H9 (cell line): ENCODE measurements around the gene KIAA0513. TPM values are rescaled to one million over a fixed set of nuclear protein-coding genes. Genes with fewer than 3 reads are reported as not detected.

Source experiments
- DNase-seq: peaks from one replicate; pipeline ENCODE4 v3.0.0-alpha.2; 2017
- H2AFZ ChIP-seq: one replicate; pipeline ENCODE4 v1.6.1; 2013; ENCODE audit warnings: mild to moderate bottlenecking, low read length, control low read depth, moderate library complexity
- H2AK5ac ChIP-seq: 2 replicates; pipeline ENCODE4 v1.6.1; 2013; ENCODE audit warnings: low read length, control low read depth, mixed read lengths; ENCODE audit not compliant: insufficient read length
- H2BK120ac ChIP-seq: one replicate; pipeline ENCODE4 v1.6.1; 2013; ENCODE audit warnings: low read depth, mild to moderate bottlenecking, low read length, control low read depth, inconsistent platforms; ENCODE audit not compliant: poor library complexity, severe bottlenecking
- H2BK12ac ChIP-seq: 2 replicates; pipeline ENCODE4 v1.6.1; 2013; ENCODE audit warnings: low read length, control low read depth, mixed read lengths, low read depth; ENCODE audit not compliant: insufficient read length
- H2BK15ac ChIP-seq: 2 replicates; pipeline ENCODE4 v1.6.1; 2013; ENCODE audit warnings: low read depth, low read length, control low read depth
- H2BK20ac ChIP-seq: one replicate; pipeline ENCODE4 v1.6.1; 2013; ENCODE audit warnings: low read depth, mild to moderate bottlenecking, low read length, control low read depth, inconsistent platforms; ENCODE audit not compliant: poor library complexity, severe bottlenecking
- H2BK5ac ChIP-seq: 2 replicates; pipeline ENCODE4 v1.6.1; 2013; ENCODE audit warnings: low read length, control low read depth, mixed read lengths; ENCODE audit not compliant: insufficient read length
- H3K14ac ChIP-seq: 2 replicates; pipeline ENCODE4 v1.6.1; 2013; ENCODE audit warnings: low read length, control low read depth; ENCODE audit not compliant: insufficient read depth
- H3K18ac ChIP-seq: 2 replicates; pipeline ENCODE4 v1.6.1; 2013; ENCODE audit warnings: low read depth, mild to moderate bottlenecking, mixed read lengths, low read length, control low read depth; ENCODE audit not compliant: insufficient read length
- H3K23ac ChIP-seq: 2 replicates; pipeline ENCODE4 v1.6.1; 2013; ENCODE audit warnings: low read length, control low read depth, mixed read lengths, low read depth; ENCODE audit not compliant: insufficient read length
- H3K23me2 ChIP-seq: 2 replicates; pipeline ENCODE4 v1.6.1; 2013; ENCODE audit warnings: low read depth, mild to moderate bottlenecking, mixed read lengths, low read length, control low read depth; ENCODE audit not compliant: insufficient read length, poor library complexity, severe bottlenecking
- H3K27ac ChIP-seq: 2 replicates; pipeline ENCODE4 v1.5.1; 2013; ENCODE audit warnings: low read length, control low read depth, mixed read lengths, low read depth; ENCODE audit not compliant: insufficient read length
- H3K27me3 ChIP-seq: 2 replicates; pipeline ENCODE4 v1.6.1; 2013; ENCODE audit warnings: low read length, control low read depth, inconsistent platforms; ENCODE audit not compliant: insufficient read depth
- H3K4ac ChIP-seq: 2 replicates; pipeline ENCODE4 v1.6.1; 2013; ENCODE audit warnings: low read depth, mild to moderate bottlenecking, control low read depth, inconsistent platforms, low read length, moderate library complexity
- H3K4me1 ChIP-seq: 2 replicates; pipeline ENCODE4 v1.6.1; 2013; ENCODE audit warnings: low read length, control low read depth, inconsistent platforms; ENCODE audit not compliant: insufficient read depth
- H3K4me2 ChIP-seq: 2 replicates; pipeline ENCODE4 v1.6.1; 2013; ENCODE audit warnings: low read length, control low read depth, mixed read lengths; ENCODE audit not compliant: insufficient read length, insufficient read depth
- H3K56ac ChIP-seq: 2 replicates; pipeline ENCODE4 v1.6.1; 2013; ENCODE audit warnings: low read depth, mild to moderate bottlenecking, mixed read lengths, low read length, control low read depth; ENCODE audit not compliant: insufficient read length
- H3K79me1 ChIP-seq: 2 replicates; pipeline ENCODE4 v1.6.1; 2013; ENCODE audit warnings: low read depth, mild to moderate bottlenecking, moderate library complexity, low read length, control low read depth, inconsistent platforms; ENCODE audit not compliant: insufficient read depth, poor library complexity, severe bottlenecking
- H3K79me2 ChIP-seq: 2 replicates; pipeline ENCODE4 v1.6.1; 2013; ENCODE audit warnings: low read length, control low read depth, inconsistent platforms; ENCODE audit not compliant: insufficient read depth
- H3K9ac ChIP-seq: 2 replicates; pipeline ENCODE4 v1.6.1; 2013; ENCODE audit warnings: low read length, control low read depth, mixed read lengths; ENCODE audit not compliant: insufficient read length; ENCODE audit errors: extremely low read depth
- H3K9me3 ChIP-seq: one replicate; pipeline ENCODE4 v1.6.1; 2013; ENCODE audit warnings: low read depth, low read length, inconsistent platforms; ENCODE audit not compliant: control insufficient read depth
- H3T11ph ChIP-seq: one replicate; pipeline ENCODE4 v1.6.1; 2013; ENCODE audit warnings: mild to moderate bottlenecking, low read length, control low read depth, inconsistent platforms
- H4K20me1 ChIP-seq: one replicate; pipeline ENCODE4 v1.6.1; 2013; ENCODE audit not compliant: control insufficient read depth, insufficient read length, insufficient read depth
- H4K5ac ChIP-seq: 2 replicates; pipeline ENCODE4 v1.6.1; 2013; ENCODE audit warnings: low read depth, mild to moderate bottlenecking, mixed read lengths, low read length, control low read depth; ENCODE audit not compliant: insufficient read length
- H4K8ac ChIP-seq: replicated peaks from 2 replicates; pipeline ENCODE4 v1.6.1; 2013; ENCODE audit warnings: low read length, control low read depth, mixed read lengths, low read depth; ENCODE audit not compliant: insufficient read length
- H4K91ac ChIP-seq: 2 replicates; pipeline ENCODE4 v1.6.1; 2013; ENCODE audit warnings: low read depth, mild to moderate bottlenecking, moderate library complexity, mixed read lengths, low read length, control low read depth; ENCODE audit not compliant: insufficient read length
- H3K27ac Mint-ChIP-seq, 3 experiments: 2 replicates in 2 of 3; 3 replicates in 1 of 3; pipeline ENCODE4 v1.8.0; 2020 to 2021; ENCODE audit warnings: mixed read lengths in 3 of 3, mild to moderate bottlenecking in 1 of 3, moderate library complexity in 1 of 3
- H3K27me3 Mint-ChIP-seq: 2 replicates; pipeline ENCODE4 v1.8.0; 2021; ENCODE audit warnings: low read depth, mild to moderate bottlenecking, moderate library complexity, mixed read lengths
- H3K36me3 Mint-ChIP-seq, 3 experiments: 2 replicates in 2 of 3; 3 replicates in 1 of 3; pipeline ENCODE4 v1.8.0; 2020 to 2021; ENCODE audit warnings: low read depth in 3 of 3, mixed read lengths in 3 of 3; ENCODE audit not compliant: insufficient read depth in 1 of 3
- H3K4me1 Mint-ChIP-seq, 2 experiments: 2 replicates each; pipeline ENCODE4 v1.8.0; 2020; ENCODE audit warnings: mixed read lengths in 2 of 2
- H3K4me3 Mint-ChIP-seq, 2 experiments: 2 replicates in 1 of 2; 3 replicates in 1 of 2; pipeline ENCODE4 v1.8.0; 2020 to 2021; ENCODE audit warnings: mild to moderate bottlenecking in 2 of 2, mixed read lengths in 2 of 2, moderate library complexity in 1 of 2
- H3K9me3 Mint-ChIP-seq, 2 experiments: 2 replicates in 1 of 2; 3 replicates in 1 of 2; pipeline ENCODE4 v1.8.0; 2020; ENCODE audit warnings: mild to moderate bottlenecking in 2 of 2, mixed read lengths in 2 of 2, moderate library complexity in 1 of 2
- CTCF ChIP-seq: fragments of 200-600 bp; sonication (generic); conservative IDR thresholded peaks from 3 replicates; pipeline ENCODE4 v1.8.0; 2021; ENCODE audit warnings: antibody characterized with exemption, mild to moderate bottlenecking
- WGBS: extraction: QIAGEN DNeasy Blood & Tissue Kit; methylation state at CpG from one replicate; pipeline ENCODE4 v1.1.7; 2013; ENCODE audit warnings: missing lambda C conversion rate, low lambda C conversion rate, mixed read lengths; ENCODE audit not compliant: insufficient read length; ENCODE audit errors: extremely low coverage; 5-methylcytosine and 5-hydroxymethylcytosine counted together
- total RNA-seq: library from RNA; stranded (reverse); gene quantifications from 2 replicates; pipeline ENCODE4 v1.2.1, GENCODE V29; 2021

The KIAA0513 gene
- total RNA-seq, 1 experiment from 2014 or later = 4.7 TPM

GRCh38 chr16:84990782-84991181, 36.8 kb upstream of the KIAA0513 start:
- Histone ChIP-seq H3K4ac (no peak overlapping the region), H3K27me3 (no peaks in the 10 kb centered on the region), H4K8ac (no peak overlapping the region), H3K23me2 (no peaks in the 10 kb centered on the region), H4K20me1 (no peaks in the 10 kb centered on the region), H2AFZ (no peak overlapping the region), H3K56ac (no peak overlapping the region), H3K23ac (no peak overlapping the region), H4K5ac (no peak overlapping the region), H3K79me1 (peaks cover 4% of the 10 kb centered on the region), H3T11ph (no peak overlapping the region), H4K91ac (no peak overlapping the region), H3K9ac (no peak overlapping the region), H3K9me3 (no peaks in the 10 kb centered on the region), H3K4me1 (no peaks in the 10 kb centered on the region), H2BK120ac (no peak overlapping the region), H2BK12ac (no peak overlapping the region), H3K18ac (no peak overlapping the region), H2AK5ac (no peak overlapping the region), H3K4me2 (no peak overlapping the region), H2BK20ac (no peak overlapping the region), H3K79me2 (no peaks in the 10 kb centered on the region; the same call in 1 of the 2 replicates), H3K27ac (no peak overlapping the region), H2BK5ac (no peak overlapping the region), H2BK15ac (no peak overlapping the region), H3K14ac (no peak overlapping the region)
- no peak overlapping the region for H3K27ac Mint-ChIP-seq
- no peaks in the 10 kb centered on the region; the same call in 1 of the 2 replicates for H3K27me3 Mint-ChIP-seq
- H3K36me3 Mint-ChIP-seq = peaks cover 42 to 76% (median 72%) of the 10 kb centered on the region in 3 experiments; a peak in 6 of 7 replicates
- peaks cover 2 to 13% of the 10 kb centered on the region in 2 experiments; a peak in 2 of 4 replicates for H3K4me1 Mint-ChIP-seq
- whole genome bisulfite sequencing = no CpG with 5 or more reads among the region's 9 CpGs
- no peak for DNase-seq
- no peak for TF ChIP-seq CTCF
- H3K9me3 Mint-ChIP-seq = no peaks in the 10 kb centered on the region
- H3K4me3 Mint-ChIP-seq = no peak overlapping the region
